ENCODE results near the gene GJC1.

- TF ChIP-seq CTCF (IDR thresholded peaks at IDR 0.05), result no peak
- no peak for TF ChIP-seq POLR2A (IDR thresholded peaks at IDR 0.05)
Measured at GRCh38 chr17:44798356-44798755, 31.7 kb downstream of the GJC1 start.

All from tibial nerve (tissue), 3 donors.